H1 (cell line): ENCODE data around the gene FLT4. TPM values are rescaled to one million over a fixed set of nuclear protein-coding genes. Genes with fewer than 3 reads are reported as not detected.

Source experiments
- CEBPB ChIP-seq: IDR thresholded peaks from 2 replicates; pipeline ENCODE4 v1.6.1; 2012; ENCODE audit warnings: low read depth, low read length
- MAFK ChIP-seq: IDR thresholded peaks from 2 replicates; pipeline ENCODE4 v1.6.1; 2012; ENCODE audit warnings: low read depth, mild to moderate bottlenecking, improper control_type of control experiment, low read length
- SAP30 ChIP-seq: fragments of 300-600 bp; sonication (generic); IDR thresholded peaks from 2 replicates; pipeline ENCODE4 v1.7.1; 2012; ENCODE audit warnings: low read length, moderate library complexity, mild to moderate bottlenecking, inconsistent platforms; ENCODE audit not compliant: insufficient read depth, insufficient replicate concordance
- SP2 ChIP-seq: IDR thresholded peaks from 2 replicates; pipeline ENCODE4 v1.6.1; 2012; ENCODE audit warnings: mild to moderate bottlenecking, low read length, inconsistent platforms
- SRF ChIP-seq: IDR thresholded peaks from 2 replicates; pipeline ENCODE4 v1.6.1; 2011; ENCODE audit warnings: mild to moderate bottlenecking, low read depth, low read length, moderate library complexity
- polyA plus RNA-seq, 7 experiments: library from polyadenylated mRNA; depleted of rRNA in 3 of 7; stranded (reverse) in 5 of 7; unstranded in 2 of 7; fragments of >200 nt in 5 of 7; fragments of 200-250 nt in 2 of 7; gene quantifications; 1 replicate in 5 of 7; 2 replicates in 1 of 7; 4 replicates in 1 of 7; pipeline versions ENCODE4 v1.2.1 to v1.2.3, GENCODE V29; 2011 to 2013; ENCODE audit warnings: missing spikeins in 2 of 7, mixed read lengths in 2 of 7
- total RNA-seq: library from RNA; stranded (reverse); fragmentation: NEBNext Ultra II Directional; extraction: Animal tissue kit (Norgen Biotek cat#: 25700); gene quantifications from 2 replicates; pipeline ENCODE4 v1.2.1, GENCODE V29; 2021

FLT4 gene
- total and polyA plus RNA-seq, 2 of the 8 experiments (the other 6 are each of a cell fraction or from before 2014, with no cell fraction given): 6.5 to 7.7 TPM

- TF ChIP-seq MAFK (no peak), SAP30 (no peak), SRF (no peak), CEBPB (no peak), SP2 (no peak)
Measured at GRCh38 chr5:180580681-180581080, 68.7 kb downstream of the FLT4 start (continued).
